Astrocyte of the cerebellum (primary cell): ENCODE results near the gene STK17A.

Source experiments
- DNase-seq: peaks from one replicate; pipeline ENCODE4 v3.0.0-alpha.2; 2011; ENCODE audit warnings: low read depth
- H3K4me3 ChIP-seq: 2 replicates; pipeline ENCODE4 v1.5.1; 2011; ENCODE audit warnings: mild to moderate bottlenecking, low read depth, low read length, moderate library complexity
- CTCF ChIP-seq: IDR thresholded peaks from 2 replicates; pipeline ENCODE4 v1.5.1; 2012; ENCODE audit warnings: low read length, low read depth, moderate library complexity, mild to moderate bottlenecking; ENCODE audit errors: missing control alignments
- in situ Hi-C: cut with HindIII; loops from 2 replicates; pipeline ENCODE4 v1.10.0; 2017; ENCODE audit warnings: low sequenced_read_pairs

The STK17A gene

DNA sequence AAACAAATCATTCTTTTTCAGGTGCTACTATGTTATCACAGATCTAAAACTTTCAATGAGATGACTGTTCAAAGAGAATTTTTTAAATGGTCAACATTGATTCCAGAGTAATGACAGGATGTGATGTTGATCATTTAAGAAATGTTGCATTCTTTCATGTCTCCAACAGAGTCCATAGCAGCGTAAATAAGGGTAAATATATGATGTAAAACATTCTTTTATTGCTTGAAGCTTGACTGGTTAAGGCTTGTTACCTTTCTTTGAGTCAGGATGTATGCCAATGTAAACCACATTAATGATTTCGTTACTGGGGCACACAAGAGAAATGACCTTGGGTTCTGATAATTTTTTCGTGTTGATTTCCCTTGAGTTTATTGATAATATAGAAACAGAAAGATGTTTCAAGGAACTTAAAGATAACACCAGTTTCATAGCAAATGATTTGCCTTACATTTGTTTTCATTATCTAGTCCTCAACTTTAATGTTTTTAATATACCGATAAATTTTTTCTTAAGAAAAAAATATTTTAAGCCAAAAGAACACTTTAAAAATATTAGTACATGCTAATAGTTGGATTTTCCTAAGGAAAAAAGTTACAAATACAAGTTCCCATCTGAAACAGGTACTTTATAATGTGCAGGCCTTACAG lies 3.5 kb downstream of the STK17A start:
- no peak for DNase-seq
- peak overlapping the region; percentile 88 for H3K4me3 ChIP-seq
- in situ Hi-C loops, result loop anchor here (5.0 kb wide), 1 partner anchor 61 kb away; no protein-coding TSS in a partner anchor
- TF ChIP-seq CTCF, result no peak

DNA sequence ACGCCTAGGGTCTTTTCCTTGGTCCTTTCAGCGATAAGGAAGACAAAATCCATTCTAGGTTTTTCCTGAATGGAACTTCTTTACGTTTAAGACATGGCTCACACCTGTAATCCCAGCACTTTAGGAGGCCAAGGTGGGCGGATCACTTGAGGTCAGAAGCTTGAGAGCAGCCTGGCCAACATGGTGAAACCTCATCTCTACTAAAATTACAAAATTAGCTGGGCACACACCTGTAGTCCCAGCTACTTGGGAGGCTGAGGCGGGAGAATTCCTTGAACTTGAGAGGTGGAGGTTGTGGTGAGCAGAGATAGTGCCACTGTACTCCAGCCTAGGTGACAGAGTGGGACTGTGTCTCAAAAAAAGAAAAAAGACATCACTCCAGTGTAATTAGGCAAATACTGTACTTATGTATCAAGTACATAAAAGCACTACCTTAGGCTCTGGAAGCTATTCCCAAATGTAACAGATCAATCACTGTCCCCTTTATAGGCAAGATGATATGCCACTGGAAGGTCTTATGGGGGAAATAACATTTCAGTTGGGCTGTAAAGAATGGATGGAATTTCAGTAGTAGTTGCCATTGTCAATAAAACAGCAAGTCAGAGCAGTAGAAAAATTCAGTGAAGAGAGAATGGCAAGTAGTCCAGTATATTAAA lies 5.7 kb downstream of the STK17A start:
- DNase-seq, result no peak
- no peak overlapping the region for H3K4me3 ChIP-seq
- no peak for TF ChIP-seq CTCF
- in situ Hi-C loops, result loop anchor here (5.0 kb wide), 1 partner anchor 59 kb away; no protein-coding TSS in a partner anchor

- TF ChIP-seq CTCF, result no peak
- in situ Hi-C loops, result loop anchor here (5.0 kb wide), 1 partner anchor 58 kb away; no protein-coding TSS in a partner anchor
- H3K4me3 ChIP-seq, result no peak overlapping the region
- DNase-seq, result no peak
These were observed 6.2 kb downstream of the STK17A start for GRCh38 chr7:43589133-43589478.

- H3K4me3 ChIP-seq, result no peak overlapping the region
- TF ChIP-seq CTCF, result no peak
- no peak for DNase-seq
- in situ Hi-C loops, result loop anchor here (5.0 kb wide), 1 partner anchor 58 kb away; no protein-coding TSS in a partner anchor
These were observed 6.8 kb downstream of the STK17A start for GRCh38 chr7:43589728-43590127.

DNA sequence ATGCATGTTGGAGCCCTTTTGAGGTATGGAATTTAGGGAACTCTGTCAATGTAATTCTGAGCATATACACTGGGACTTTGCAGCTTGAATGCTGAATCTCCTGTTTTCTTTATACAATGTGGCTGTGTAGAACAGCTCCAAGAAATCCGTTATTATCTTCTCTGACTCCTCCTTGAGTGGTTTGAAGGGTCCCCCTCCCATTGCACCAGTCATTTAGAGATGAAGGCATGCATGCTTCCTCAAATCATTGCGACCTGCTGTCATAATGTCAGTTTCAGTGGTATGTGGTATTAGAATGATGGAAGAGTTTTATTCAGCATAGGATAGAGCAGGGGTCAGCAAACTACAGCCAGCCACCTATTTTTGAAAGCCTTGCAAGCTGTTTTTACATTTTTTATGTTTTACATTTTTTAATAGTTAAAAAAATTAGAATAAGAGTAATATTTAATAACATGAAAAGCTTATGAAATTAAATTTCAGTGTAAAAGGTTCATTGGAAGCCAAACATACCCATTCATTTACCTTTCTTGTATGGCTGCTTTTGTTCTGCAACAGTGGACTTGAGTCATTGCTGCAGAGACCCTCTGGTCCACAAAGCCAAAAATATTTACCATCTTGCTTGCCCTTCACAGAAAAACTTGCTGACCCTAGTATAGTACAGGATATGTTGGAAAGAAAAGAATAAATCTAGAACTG lies 8.1 kb downstream of the STK17A start:
- no peak for TF ChIP-seq CTCF
- DNase-seq, result no peak
- in situ Hi-C loops, result no loop called here
- no peak overlapping the region for H3K4me3 ChIP-seq

- TF ChIP-seq CTCF, result no peak
- in situ Hi-C loops, result no loop called here
- no peak for DNase-seq
- no peak overlapping the region for H3K4me3 ChIP-seq
These were observed 8.8 kb downstream of the STK17A start for GRCh38 chr7:43591558-43592180.
